GM21367 (cell line): ENCODE data around the gene DOCK3.
"Not testable (repeated sequence)": the region's sequence is repeated elsewhere in the genome, so short reads cannot be mapped to it uniquely, and the experiment has no call there.

Experiments
- ATAC-seq: cut with Tn5 transposase; IDR thresholded peaks from one replicate; pipeline ENCODE4 v1.9.1; 2021; ENCODE audit not compliant: unreplicated experiment

The DOCK3 gene

GRCh38 chr3:50873376-50874157 lies 198.8 kb downstream of the DOCK3 start:
- peak; percentile 70 for ATAC-seq

DNA sequence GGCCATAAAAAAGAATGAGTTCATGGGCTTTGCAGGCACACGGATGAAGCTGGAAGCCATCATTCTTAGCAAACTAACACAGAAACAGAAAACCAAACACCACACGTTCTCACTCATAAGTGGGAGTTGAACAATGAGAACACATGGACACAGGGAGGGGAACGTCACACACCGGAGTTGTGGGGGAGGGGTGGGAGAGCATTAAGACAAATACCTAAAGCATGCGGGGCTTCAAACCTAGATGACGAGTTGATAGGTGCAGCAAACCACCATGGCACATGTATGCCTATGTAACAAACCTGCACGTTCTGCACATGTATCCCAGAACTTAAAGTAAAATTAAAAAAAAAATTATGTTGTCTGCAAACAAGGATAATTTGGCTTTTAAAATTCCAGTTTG lies 200.1 kb downstream of the DOCK3 start:
- ATAC-seq = not testable (repeated sequence)

DNA sequence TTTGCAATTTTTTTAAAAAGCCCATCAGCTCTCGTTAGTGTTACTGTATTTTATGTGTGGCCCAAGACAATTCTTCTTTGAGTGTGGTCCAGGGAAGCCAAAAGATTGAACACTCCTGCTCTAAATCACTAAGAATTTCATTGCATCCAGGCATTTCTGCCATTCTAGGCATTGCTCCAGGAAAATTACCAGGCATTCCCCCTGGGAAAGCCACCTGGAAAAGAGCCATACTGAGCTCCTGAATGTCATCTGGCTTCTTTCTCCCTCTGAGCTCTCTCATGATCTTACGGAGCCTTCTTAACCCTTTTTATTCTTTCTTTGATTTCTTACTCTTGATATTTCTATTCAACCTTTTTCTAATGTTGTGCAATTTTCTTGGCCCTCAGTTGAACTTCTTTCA lies 202.2 kb downstream of the DOCK3 start:
- ATAC-seq = no peak

GRCh38 chr3:50882733-50883132 lies 208.0 kb downstream of the DOCK3 start:
- ATAC-seq = not testable (repeated sequence)

GRCh38 chr3:50883755-50884154 lies 209.0 kb downstream of the DOCK3 start:
- ATAC-seq = no peak

DNA sequence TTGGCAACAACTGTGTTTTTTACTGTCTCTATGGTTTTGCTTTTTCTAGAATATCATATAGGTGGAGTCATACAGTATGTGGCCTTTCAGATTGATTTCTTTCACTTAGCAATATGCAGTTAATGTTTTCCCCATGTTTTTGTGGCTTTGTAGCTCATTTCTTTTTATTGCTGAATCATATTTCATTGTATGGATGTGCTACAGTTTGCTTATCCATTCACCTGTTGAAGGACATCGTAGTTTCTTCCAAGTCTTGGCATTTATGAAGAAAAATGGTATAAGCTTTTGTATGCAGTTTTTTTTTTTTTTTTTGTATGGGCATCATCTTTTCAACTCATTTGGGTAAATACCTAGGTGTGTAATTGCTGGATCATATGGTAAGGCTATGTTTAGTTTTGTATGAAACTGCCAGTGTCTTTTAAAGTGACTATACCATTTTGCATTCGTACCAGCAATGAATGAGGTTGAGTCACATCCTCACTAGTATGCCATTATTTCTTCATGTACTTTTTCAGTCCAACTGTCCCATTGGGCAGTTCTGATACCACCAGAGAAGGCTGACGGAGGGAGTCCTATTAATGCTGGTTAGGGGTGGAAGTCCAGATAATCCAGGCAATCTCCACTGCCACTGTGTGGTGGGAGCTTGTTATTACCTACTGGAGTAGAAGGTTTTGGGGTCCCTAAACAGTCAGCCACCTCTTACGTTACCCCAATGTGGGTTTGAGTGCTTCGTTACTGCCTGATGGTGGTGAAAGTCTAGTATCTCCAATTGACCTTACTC lies 210.5 kb downstream of the DOCK3 start:
- ATAC-seq = no peak

- ATAC-seq = no peak
Measured at GRCh38 chr3:50890688-50891344, 216.1 kb downstream of the DOCK3 start.

DNA sequence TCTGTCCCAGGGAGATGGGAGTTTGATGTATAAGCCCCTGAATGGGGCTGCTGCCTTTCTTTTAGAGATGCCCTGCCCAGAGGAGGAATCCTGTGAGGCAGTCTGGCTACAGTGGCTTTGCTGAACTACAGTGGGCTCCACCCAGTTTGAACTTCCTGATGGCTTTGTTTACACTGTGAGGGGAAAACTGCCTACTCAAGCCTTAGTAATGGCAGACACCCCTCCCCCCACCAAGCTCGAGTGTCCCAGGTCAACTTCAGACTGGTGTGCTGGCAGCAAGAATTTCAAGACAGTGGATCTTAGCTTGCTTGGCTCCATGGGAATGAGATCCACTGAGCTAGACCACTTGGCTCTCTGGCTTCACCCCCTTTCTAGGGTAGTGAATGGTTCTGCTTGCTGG lies 226.4 kb downstream of the DOCK3 start:
- ATAC-seq = not testable (repeated sequence)

- ATAC-seq = no peak
Measured at GRCh38 chr3:50912746-50913145, 238.0 kb downstream of the DOCK3 start.

DNA sequence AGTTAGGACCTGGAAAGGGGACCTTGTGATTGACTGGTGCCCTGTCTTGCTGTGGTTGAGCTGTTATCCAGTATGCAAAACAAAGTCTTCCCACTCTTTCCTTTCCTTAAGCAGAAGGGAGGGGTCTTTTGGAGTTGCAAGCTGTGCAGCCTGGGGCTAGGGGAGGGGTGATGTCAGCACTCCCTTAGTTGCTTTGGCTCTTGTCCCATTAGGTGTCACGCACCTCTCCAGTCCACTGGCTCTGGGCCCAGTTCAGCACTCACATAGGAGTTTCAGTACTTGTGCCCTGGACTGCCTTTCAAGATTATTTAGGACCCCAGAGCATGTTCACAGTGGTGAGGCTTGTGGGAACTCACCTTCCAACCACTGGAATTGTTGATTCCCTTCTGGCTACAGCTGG lies 238.5 kb downstream of the DOCK3 start:
- ATAC-seq = no peak

- ATAC-seq = not testable (repeated sequence)
Measured at GRCh38 chr3:50922071-50922470, 247.3 kb downstream of the DOCK3 start.

- no peak for ATAC-seq
Measured at GRCh38 chr3:50923955-50924354, 249.2 kb downstream of the DOCK3 start.

DNA sequence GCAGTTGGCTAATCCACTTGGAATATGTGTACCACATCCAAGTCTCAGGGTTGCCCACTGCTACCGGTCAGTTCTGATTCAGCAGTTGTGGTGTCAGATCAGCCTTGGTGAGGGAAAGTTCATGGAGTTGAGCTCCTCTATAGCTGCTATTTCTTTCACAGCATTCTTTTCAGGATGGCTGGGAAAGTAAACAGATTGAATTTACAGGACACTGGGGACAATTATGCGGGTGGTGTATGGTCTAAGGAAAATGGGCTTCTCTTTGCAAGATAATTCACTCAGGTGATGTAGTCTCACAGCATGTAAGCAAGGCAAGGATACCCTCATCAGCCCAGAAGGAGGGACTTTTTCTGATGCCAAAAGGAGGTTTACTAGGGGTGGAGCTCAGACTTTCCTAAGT lies 249.9 kb downstream of the DOCK3 start:
- ATAC-seq = no peak

DNA sequence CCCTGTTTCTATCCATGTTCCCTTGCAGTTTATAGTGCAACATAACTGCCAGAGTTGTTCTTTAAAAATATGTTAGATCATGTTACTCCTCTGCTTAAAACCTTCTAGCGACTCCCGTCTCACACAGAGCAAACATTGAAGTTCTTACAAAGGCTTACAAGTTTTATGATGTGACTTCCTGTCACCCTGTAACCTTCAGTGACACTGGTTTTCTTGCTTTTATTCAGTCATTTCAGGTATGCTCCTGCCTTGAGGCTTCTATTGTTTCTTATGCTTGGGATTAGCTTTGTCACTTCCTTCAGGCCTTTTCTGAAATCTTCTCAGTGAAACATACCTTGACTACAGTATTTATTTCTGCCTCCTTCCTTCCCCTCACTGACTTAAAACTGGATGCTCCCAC lies 252.1 kb downstream of the DOCK3 start:
- no peak for ATAC-seq

DNA sequence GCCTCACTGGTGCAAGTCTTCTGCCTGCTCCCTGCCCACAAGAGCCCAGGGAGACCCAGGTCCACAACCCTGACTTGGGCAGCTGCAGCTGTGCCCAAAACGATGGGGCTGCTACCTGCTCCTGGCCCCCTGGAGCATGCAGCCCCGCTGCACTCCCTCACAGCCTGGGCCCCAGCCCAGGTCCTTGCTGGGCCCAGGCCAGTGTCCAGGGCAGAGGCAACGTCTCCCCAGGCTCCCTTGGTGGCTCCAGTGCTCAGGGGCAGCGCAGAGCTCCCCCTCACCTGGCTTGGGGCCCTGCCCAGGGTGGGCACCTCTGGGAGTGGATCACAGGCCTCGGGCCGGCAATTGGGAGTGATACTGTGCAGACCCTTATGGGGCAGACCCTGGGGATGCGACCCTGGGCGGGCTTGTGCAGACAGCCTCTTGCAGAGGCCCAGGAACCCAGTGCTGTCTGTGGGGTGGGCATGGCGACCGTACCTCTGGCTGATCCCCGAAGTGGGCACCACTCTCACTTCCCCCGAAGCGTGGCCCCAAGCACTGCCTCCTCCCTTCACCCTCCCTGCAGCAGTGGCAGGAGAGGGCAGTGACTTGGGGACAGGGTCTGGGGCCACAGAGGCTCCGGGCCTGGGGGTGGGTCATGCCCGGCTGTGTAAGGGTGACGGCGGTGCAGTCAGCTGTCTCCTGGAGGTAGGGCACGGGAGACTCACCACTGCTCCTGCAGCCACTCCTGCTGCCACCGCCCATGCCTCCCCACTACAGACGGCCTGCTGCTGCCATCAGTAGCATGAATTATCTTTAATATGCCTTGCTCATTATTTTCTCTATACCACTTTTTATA lies 255.9 kb downstream of the DOCK3 start:
- no peak for ATAC-seq

DNA sequence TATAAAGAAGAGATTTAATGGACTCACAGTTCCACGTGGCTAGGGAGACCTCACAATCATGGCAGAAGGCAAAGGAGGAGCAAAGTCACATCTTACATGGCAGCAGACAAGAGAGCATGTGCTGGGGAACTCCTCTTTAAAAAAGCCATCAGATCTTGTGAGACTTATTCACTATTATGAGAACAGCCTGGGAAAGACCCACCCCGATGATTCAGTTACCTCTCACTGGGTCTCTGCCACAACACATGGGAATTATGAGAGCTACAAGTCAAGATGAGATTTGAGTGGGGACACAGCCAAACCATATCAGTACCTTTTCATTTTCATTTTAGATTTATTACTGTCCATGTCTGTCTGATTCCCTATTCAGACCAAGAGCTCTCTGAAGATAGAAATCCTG lies 258.2 kb downstream of the DOCK3 start:
- not testable (repeated sequence) for ATAC-seq

DNA sequence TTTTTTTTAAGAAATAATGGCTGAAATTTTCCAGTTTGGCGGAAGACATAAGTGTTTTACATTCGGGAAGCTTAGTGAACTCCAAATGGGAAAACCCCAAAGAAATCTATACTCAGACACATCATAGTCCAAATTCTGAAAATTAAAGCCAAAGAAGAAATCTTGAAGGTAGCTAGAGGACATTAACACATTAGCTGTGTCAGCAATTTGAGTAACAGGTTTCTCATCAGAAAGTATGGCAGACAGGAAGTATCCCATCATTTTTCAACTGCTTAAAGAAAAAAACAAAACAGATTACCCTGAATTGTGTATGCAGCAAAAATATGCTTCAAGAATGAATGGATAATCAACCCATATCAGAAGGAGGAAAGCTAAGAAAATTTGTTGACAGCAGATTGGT lies 261.7 kb downstream of the DOCK3 start:
- no peak for ATAC-seq

GRCh38 chr3:50947419-50947818 lies 272.7 kb downstream of the DOCK3 start:
- ATAC-seq = no peak

DNA sequence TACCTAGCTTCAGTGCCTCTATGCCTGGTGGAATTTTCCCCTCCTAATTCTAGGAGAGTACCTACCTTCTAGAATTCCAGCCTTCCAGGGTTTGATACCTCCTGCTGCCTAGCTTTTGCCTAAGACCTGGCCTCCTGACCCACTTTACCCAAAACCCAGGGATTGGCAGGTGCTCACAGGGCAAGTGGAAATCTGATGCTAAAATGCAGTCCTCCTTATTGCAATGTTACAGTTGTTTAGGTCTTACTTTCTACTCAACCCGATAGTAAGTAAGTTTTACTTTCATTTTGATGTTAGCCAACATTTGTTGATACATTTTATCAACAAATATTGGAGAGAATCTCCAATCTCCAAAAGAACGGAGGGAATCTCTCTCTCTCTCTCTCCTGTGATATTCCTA lies 275.9 kb downstream of the DOCK3 start:
- no peak for ATAC-seq

DNA sequence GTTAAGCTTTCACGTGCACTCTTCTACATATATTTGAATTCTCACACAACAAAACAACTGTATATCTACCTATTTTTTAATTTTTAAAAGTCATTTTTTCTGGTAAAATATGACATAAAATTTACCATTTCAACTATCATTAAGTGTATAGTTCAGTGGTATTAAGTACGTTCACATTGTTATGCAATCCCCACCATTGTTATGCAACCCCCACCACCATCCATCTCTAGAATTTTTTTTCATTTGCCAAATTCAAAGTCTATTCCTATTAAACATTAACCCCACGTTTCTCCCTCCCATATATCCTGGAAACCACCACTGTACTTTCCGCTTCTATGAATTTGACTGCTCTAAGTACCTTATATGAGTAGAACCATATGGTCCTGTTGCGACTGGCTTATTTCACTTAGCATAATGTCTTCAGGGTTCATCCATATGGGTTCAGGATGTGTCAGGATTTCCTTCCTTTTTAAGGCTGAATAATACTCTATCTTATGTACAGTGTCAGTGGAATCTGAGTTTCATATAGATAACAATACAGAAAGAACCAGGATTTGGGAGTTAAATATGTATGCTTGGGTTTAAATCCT lies 279.2 kb downstream of the DOCK3 start:
- ATAC-seq = no peak

- ATAC-seq = no peak
Measured at GRCh38 chr3:50961386-50961785, 286.7 kb downstream of the DOCK3 start.
